ENCODE results near the gene SPINT1. TPM values are rescaled to one million over a fixed set of nuclear protein-coding genes. Genes with fewer than 3 reads are reported as not detected.

Gene SPINT1
- total RNA-seq, 1 donor from 2014 or later = 6.0 TPM

GRCh38 chr15:40893733-40894680 lies 50.2 kb downstream of the SPINT1 start, which contains the start of gene VPS18:
VPS18 (plus strand) TSS chr15:40894450; CDS start chr15:40894769, 319 bp downstream.
- peaks cover 3% of the 10 kb centered on the region for H3K4me1 Mint-ChIP-seq (ENCODE audit: low read depth, unreplicated experiment)
- peak within 1 kb of the TSS; percentile 97 for H3K4me3 Mint-ChIP-seq (ENCODE audit: unreplicated experiment)
- TF ChIP-seq, protein P1, sequence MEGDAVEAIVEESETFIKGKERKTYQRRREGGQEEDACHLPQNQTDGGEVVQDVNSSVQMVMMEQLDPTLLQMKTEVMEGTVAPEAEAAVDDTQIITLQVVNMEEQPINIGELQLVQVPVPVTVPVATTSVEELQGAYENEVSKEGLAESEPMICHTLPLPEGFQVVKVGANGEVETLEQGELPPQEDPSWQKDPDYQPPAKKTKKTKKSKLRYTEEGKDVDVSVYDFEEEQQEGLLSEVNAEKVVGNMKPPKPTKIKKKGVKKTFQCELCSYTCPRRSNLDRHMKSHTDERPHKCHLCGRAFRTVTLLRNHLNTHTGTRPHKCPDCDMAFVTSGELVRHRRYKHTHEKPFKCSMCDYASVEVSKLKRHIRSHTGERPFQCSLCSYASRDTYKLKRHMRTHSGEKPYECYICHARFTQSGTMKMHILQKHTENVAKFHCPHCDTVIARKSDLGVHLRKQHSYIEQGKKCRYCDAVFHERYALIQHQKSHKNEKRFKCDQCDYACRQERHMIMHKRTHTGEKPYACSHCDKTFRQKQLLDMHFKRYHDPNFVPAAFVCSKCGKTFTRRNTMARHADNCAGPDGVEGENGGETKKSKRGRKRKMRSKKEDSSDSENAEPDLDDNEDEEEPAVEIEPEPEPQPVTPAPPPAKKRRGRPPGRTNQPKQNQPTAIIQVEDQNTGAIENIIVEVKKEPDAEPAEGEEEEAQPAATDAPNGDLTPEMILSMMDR (IDR thresholded peaks at IDR 0.05; ENCODE audit: partially characterized antibody, unreplicated experiment) = peak; percentile 98
- peak within 1 kb of the TSS; percentile 94 for H3K27ac Mint-ChIP-seq (ENCODE audit: unreplicated experiment)
- DNase-seq = peak; percentile 100
- no peaks in the 10 kb centered on the region for H3K36me3 Mint-ChIP-seq (ENCODE audit: unreplicated experiment)
- peaks cover 11% of the 10 kb centered on the region for H3K27me3 Mint-ChIP-seq (ENCODE audit: unreplicated experiment)
- no peaks in the 10 kb centered on the region for H3K9me3 Mint-ChIP-seq (ENCODE audit: unreplicated experiment)

- H3K4me1 Mint-ChIP-seq (ENCODE audit: low read depth, unreplicated experiment) = peaks cover 3% of the 10 kb centered on the region
- H3K36me3 Mint-ChIP-seq (ENCODE audit: unreplicated experiment) = no peaks in the 10 kb centered on the region
- H3K4me3 Mint-ChIP-seq (ENCODE audit: unreplicated experiment) = peak overlapping the region; percentile 97
- H3K9me3 Mint-ChIP-seq (ENCODE audit: unreplicated experiment) = no peaks in the 10 kb centered on the region
- peak; percentile 65 for DNase-seq
- TF ChIP-seq, protein P1 (IDR thresholded peaks at IDR 0.05; ENCODE audit: partially characterized antibody, unreplicated experiment) = no peak
- H3K27ac Mint-ChIP-seq (ENCODE audit: unreplicated experiment) = peak overlapping the region; percentile 94
- peaks cover 11% of the 10 kb centered on the region for H3K27me3 Mint-ChIP-seq (ENCODE audit: unreplicated experiment)
Observed at GRCh38 chr15:40894681-40895448, 51.0 kb downstream of the SPINT1 start.

- Mint-ChIP-seq H3K4me3 (ENCODE audit: unreplicated experiment) (no peak overlapping the region), H3K27me3 (ENCODE audit: unreplicated experiment) (peaks cover 3% of the 10 kb centered on the region), H3K27ac (ENCODE audit: unreplicated experiment) (no peak overlapping the region), H3K36me3 (ENCODE audit: unreplicated experiment) (no peaks in the 10 kb centered on the region), H3K4me1 (ENCODE audit: low read depth, unreplicated experiment) (peaks cover 2% of the 10 kb centered on the region), H3K9me3 (ENCODE audit: unreplicated experiment) (peaks cover 2% of the 10 kb centered on the region)
- TF ChIP-seq, protein P1 (IDR thresholded peaks at IDR 0.05; ENCODE audit: partially characterized antibody, unreplicated experiment) = no peak
- DNase-seq = no peak
Observed at GRCh38 chr15:40899536-40900207, 55.8 kb downstream of the SPINT1 start.

DNA sequence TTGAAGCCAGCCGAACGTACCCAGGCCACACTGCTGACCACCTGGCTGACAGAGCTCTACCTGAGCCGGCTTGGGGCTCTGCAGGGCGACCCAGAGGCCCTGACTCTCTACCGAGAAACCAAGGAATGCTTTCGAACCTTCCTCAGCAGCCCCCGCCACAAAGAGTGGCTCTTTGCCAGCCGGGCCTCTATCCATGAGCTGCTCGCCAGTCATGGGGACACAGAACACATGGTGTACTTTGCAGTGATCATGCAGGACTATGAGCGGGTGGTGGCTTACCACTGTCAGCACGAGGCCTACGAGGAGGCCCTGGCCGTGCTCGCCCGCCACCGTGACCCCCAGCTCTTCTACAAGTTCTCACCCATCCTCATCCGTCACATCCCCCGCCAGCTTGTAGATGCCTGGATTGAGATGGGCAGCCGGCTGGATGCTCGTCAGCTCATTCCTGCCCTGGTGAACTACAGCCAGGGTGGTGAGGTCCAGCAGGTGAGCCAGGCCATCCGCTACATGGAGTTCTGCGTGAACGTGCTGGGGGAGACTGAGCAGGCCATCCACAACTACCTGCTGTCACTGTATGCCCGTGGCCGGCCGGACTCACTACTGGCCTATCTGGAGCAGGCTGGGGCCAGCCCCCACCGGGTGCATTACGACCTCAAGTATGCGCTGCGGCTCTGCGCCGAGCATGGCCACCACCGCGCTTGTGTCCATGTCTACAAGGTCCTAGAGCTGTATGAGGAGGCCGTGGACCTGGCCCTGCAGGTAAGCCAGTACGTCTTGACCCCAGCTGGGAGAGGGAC lies 56.6 kb downstream of the SPINT1 start:
- no peaks in the 10 kb centered on the region for H3K36me3 Mint-ChIP-seq (ENCODE audit: unreplicated experiment)
- H3K4me3 Mint-ChIP-seq (ENCODE audit: unreplicated experiment) = peak overlapping the region; percentile 34
- peaks cover 3% of the 10 kb centered on the region for H3K27me3 Mint-ChIP-seq (ENCODE audit: unreplicated experiment)

More for the DNA sequence above, 56.6 kb downstream of the SPINT1 start:
- no peak for DNase-seq
- Mint-ChIP-seq H3K27ac (ENCODE audit: unreplicated experiment) (no peak overlapping the region), H3K4me1 (ENCODE audit: low read depth, unreplicated experiment) (peaks cover 6% of the 10 kb centered on the region), H3K9me3 (ENCODE audit: unreplicated experiment) (peaks cover 5% of the 10 kb centered on the region)
- TF ChIP-seq, protein P1 (IDR thresholded peaks at IDR 0.05; ENCODE audit: partially characterized antibody, unreplicated experiment) = no peak

Data from glutamatergic neuron (in vitro differentiated cells).